GM18511 (cell line): ENCODE measurements around the gene FGFRL1.
A peak's percentile ranks its signal among the peaks of the same experiment; 100 is the strongest.
"Not testable (repeated sequence)": the region's sequence is repeated elsewhere in the genome, so short reads cannot be mapped to it uniquely, and the experiment has no call there.

ENCODE experiments used
- ATAC-seq: cut with Tn5 transposase; IDR thresholded peaks from one replicate; pipeline ENCODE4 v1.9.1; 2021; ENCODE audit warnings: mild to moderate bottlenecking, moderate library complexity; ENCODE audit not compliant: unreplicated experiment

The FGFRL1 gene

GRCh38 chr4:1048773-1049590, 37.6 kb downstream of the FGFRL1 start:
- ATAC-seq = no peak

DNA sequence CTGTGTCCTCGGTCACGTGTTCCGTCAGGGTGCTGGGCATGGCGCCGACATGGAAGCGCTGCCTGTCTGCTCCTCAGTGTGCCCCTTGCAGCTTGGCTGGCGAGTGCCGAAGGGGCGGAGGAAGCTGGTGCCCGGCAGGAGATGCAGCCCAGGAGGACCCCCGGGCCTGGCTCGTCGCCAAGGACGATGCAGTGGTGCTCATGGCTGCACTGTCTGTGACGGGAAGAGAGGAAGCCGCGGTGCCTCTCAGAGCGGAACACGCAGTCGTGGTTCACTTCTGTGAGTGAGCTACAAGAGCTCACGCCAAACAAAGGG, 38.1 kb downstream of the FGFRL1 start:
- ATAC-seq = no peak

DNA sequence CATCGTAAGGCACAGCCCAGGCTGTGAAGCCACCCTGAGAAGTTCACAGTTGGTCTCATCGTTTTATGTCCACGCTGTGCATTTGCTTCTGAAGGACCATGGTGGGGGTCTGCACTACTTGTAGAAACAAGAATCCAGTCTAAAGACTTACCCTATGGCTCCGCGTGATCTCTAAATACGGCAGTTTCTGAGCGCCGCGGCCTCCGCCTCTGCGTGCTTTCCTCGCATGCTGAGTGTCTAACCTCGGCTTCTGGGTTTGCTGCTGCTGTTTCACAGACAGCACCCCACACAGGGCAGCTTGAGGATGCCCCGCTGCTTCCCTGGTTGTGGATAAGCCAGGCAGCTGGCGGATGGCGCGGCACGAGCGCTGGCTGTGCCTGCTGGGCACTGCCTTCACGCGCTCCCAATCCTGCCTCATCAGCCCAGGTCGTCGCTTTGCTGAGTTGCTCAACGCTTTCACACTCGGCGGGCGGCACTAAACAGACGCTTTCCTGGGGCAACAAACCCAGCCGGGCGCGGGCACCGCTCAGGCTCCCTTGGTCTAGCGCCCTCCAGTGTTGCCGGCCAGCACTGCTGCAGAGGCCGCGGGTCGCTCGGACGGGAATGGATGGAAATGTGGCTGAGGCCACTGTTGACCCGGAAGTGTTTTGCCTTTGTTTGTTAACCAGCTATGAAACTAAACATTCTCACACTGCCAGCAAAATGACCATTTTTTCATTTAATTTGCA, 39.2 kb downstream of the FGFRL1 start:
- no peak for ATAC-seq

DNA sequence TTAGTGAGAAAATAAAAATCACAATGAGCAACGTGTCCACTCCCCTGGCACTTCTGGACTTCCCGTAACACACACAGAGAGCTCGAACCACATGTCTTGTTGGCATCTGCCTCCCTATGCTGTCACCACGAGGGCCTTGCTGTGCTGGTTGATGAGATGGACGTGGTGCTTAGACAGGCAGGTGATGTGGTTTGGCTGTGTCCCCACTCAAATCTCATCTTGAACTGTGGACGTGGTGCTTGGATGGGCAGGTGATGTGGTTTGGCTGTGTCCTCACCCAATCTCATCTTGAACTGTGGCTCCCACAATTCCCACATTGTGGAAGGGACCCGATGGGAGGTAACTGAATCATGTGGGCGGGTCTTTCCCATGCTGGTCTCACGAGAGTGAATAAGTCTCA, 40.0 kb downstream of the FGFRL1 start:
- ATAC-seq = no peak

GRCh38 chr4:1052231-1052671, 40.8 kb downstream of the FGFRL1 start:
- no peak for ATAC-seq

- ATAC-seq = no peak
Measured at GRCh38 chr4:1053080-1053661, 41.7 kb downstream of the FGFRL1 start.

- ATAC-seq = not testable (repeated sequence)
Measured at GRCh38 chr4:1053891-1054290, 42.5 kb downstream of the FGFRL1 start.

GRCh38 chr4:1054696-1055242, 43.3 kb downstream of the FGFRL1 start:
- ATAC-seq = not testable (repeated sequence)

- not testable (repeated sequence) for ATAC-seq
Measured at GRCh38 chr4:1055243-1055701, 43.8 kb downstream of the FGFRL1 start.

DNA sequence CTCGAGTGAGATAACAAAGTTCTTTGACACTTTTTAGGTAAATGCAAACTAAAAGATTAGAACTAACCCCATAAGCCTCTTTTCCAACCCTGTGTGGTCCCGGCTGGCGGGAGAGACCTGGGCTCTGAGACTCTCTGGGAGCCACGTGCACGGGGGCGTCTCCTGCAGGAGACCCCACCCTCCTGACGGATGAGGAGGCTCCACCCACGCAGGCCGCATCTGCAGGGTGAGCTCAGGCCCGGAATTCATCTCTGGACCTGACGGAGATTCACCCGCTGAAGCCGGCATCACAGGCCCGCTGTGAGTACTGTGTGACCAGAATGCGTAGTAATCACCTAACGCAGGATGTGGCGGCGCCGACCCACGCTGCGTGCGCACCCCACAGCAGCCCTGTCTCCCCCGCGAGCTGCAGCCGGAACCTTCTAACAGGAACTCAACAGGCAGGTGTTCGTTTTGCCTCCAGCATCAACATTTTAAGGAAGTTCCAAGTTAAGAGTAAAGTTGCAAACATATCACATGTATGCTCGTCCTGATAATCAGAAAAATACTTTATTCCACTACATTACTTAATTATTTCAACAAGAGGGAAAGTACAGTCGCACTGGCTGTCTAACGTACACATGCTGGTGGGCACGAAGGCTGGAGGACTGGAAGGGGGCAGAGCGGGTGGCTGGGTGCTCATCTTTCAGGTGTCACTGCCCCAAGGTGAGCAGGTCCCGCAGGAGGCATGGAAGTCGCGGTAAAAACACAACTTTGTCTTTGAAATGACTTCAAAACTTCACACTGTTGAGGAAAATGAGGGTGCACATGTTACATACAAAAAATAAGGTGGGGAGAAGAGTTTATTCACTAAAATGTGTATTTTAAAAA, 44.5 kb downstream of the FGFRL1 start:
- ATAC-seq = peak; percentile 68

DNA sequence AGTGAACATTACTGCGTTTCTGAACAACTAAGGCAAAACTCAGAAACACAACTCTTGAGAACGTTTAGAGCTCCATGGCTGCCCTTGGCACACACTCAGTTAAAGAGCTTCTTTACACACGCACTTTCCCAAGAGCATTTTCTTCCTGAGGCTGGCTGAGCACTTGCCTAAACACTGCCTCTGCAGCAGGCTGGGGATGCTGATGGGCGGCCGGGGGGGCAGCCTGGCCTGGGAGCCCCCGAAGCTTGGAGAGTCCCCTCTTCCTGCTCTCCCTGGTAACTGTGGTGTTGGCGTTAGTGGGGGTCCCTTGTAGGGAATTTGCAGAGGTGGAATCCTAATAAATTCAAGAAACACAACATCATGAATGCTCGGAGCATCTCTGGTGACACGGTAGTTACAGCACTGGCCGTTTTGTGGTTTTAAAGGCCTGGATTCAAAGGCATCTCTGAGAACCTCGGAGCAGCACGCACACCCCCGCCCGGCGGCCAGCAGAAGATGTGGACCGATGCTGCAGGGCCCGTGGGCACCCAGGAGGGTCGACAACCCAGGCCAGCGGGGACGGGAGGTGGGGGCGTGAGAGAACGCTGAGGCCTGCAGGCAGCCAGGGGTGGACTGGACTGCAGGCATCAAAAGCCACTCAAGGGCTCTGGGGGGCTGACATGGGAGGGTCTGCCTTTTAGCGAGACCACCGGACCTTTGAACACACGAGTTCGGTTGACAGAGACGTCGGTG, 45.4 kb downstream of the FGFRL1 start:
- ATAC-seq = no peak

DNA sequence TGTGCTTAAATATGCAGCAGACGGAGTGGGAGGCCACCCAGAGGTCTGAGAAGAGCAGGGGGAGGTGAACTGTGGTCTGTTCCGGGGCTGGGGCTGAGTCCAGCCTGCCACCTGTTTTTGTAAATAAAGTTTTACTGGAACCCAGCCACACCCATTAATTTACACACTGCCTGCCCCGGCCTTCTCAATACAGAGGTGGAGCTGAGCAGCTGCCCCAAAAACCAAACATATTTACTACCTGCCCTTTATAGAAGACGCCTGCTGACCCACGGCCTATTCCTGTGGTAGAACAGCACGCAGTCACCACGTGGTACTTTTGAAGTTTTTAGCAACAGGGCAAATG, 45.9 kb downstream of the FGFRL1 start:
- ATAC-seq = no peak

DNA sequence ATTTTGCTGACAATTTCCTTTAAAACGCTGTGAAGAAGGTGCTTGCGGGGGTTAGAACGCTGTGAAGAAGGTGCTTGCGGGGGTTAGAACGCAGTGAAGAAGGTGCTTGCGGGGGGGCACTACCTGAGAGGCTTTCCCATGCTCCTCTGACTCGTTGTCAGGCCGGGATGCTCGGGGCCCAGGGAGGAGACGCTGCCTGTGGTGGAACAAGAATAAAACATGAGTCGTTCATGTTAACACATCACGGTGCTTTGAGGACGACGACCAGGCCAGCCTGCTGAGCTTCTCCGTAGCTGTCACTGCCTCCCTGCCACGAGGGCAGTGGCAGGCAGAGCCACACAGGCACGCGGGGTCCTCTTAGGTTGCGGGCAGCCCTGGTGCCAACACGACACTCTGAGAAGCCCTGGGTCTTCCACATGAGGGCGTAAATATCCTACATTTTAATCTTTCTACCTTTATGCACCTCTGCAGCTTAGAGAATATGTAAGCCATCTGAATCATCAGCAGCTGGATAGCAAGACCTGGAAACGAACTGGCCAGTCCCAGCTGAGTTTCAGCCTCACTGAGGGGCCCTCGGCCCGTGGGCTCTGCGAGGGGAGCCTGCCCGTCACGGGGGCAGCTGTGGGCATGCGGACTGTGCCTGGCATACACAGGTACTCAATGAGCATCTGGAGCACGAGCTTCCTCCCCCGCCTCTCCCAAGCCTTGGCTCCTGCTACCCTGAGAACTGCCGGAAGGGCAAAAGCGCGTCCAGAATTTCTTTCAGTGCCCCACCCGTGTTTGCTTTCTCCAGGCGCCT, 47.0 kb downstream of the FGFRL1 start:
- ATAC-seq = no peak

- ATAC-seq = no peak
Measured at GRCh38 chr4:1058997-1059665, 47.7 kb downstream of the FGFRL1 start.

DNA sequence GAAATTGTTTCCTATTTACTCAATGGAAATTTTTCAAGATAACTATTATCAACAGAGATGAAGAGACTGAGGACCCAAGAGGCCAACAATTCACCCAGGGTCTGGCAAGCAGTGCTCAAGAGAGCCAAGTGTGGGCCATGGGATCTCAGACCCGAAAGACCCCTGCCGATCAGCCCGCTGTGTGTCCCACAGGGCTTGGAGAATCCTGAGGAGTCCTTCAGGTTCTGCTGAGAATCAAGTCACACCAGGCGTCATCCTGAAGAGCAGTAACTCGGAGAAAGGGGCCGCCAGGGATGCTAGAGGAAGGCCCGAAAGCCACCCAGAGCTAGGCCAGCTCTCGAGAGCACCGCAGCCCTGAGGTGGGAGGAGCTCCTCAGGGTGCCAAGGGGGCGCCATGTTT, 48.7 kb downstream of the FGFRL1 start:
- ATAC-seq = no peak

DNA sequence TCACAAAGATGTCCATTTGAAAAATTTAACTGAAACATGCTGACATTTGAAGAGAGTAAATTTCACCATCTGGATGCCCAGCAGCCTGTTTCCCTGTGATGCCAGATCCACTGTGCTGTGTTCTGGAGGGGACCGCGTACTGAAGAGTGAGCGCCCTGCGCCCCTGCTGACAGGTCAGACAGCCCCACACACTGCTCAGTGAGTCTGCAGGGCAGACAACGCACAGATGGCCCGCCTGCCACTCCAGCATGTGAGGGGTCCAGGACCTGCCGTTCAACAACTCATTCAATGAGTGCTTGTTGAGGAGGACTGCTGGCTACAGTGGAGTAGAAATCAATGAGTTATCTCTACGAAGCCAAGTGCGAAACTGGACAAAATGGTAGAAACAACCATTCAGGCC, 49.2 kb downstream of the FGFRL1 start:
- no peak for ATAC-seq

- no peak for ATAC-seq
Measured at GRCh38 chr4:1061056-1061700, 49.8 kb downstream of the FGFRL1 start.

GRCh38 chr4:1061760-1062159, 50.3 kb downstream of the FGFRL1 start:
- no peak for ATAC-seq
